ENCODE data around the gene CYP2E1. TPM values are rescaled to one million over a fixed set of nuclear protein-coding genes. Genes with fewer than 3 reads are reported as not detected.

The CYP2E1 gene
- total RNA-seq, 1 experiment from 2014 or later, result not detected

DNA sequence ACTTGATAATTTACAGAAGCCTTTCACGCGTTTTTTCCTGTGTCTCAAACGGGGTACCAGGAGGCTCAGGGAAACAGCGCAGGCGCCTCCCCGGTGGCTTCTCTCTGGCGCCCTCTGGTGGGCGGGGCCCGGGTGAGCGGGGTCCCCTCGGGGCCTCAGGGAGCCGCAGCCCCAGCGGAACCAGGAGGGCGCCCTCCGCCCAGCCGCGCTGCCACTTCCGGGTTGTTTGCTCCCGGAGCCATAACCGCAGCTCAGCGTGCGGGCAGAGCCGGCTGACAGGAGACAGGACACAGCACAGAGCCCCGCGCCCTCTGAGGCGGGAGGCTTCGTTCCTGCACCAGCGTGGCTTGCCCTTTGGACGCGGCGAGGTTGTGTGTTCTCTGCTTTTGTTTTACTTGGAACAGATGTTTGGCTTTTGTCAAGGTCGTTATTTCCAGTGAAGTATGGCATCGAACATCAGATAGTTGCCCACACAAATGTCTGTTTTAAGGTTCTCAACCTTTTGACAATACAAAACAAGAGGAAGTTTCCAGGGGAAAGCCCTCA, 6.9 kb upstream of the CYP2E1 start:
- H3K36me3 ChIP-seq (ENCODE audit: insufficient read depth, low read length), result no peaks in the 10 kb centered on the region
- H3K4me1 ChIP-seq (ENCODE audit: low read length), result peaks cover 12% of the 10 kb centered on the region
- H3K27me3 ChIP-seq (ENCODE audit: low read length), result no peaks in the 10 kb centered on the region
- H3K9me2 ChIP-seq (replicated peaks; ENCODE audit: insufficient read depth, low read length), result no peaks in the 10 kb centered on the region
- peak overlapping the region; percentile 65 for H3K4me3 ChIP-seq (ENCODE audit: low read length)
- peak; percentile 97 for DNase-seq
- peak overlapping the region; percentile 84 for H2AFZ ChIP-seq (ENCODE audit: low read length)
- H3K27ac ChIP-seq (ENCODE audit: low read length), result no peak overlapping the region
- H3K9ac ChIP-seq (ENCODE audit: low read length), result peak overlapping the region; percentile 66
- H4K20me1 ChIP-seq (ENCODE audit: insufficient read depth, low read depth, low read length), result no peaks in the 10 kb centered on the region
- no peaks in the 10 kb centered on the region for H3K9me3 ChIP-seq (ENCODE audit: low read length)
- H3K4me2 ChIP-seq (ENCODE audit: low read depth, low read length, poor library complexity, severe bottlenecking), result peak overlapping the region; percentile 73
- no peaks in the 10 kb centered on the region for H3K79me2 ChIP-seq (ENCODE audit: low read length)

DNA sequence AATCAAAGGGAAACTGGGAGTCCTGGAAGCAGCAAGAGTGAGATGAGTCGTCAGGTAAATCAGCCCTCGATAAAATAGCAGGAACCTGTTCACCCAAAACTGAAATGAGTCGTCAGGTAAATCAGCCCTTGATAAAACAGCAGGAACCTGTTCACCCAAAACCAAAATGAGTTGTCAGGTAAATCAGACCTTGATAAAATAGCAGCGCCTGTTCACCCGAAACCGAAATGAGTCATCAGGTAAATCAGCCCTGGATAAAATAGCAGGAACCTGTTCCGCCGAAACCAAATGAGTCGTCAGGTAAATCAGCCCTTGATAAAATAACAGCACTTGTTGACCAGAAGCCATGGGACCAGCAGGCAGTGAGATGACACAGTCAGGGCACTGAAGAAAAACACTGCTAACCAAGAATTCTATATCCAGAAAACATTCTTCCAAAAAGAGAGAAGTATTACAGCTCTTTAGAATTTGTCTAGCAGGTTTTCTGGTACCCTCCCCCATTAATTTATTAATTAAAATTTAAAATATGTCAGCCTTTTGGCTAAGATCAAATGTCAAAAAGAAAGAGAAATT, 3.4 kb upstream of the CYP2E1 start:
- Histone ChIP-seq H3K9me2 (replicated peaks; ENCODE audit: insufficient read depth, low read length) (no peaks in the 10 kb centered on the region), H3K27me3 (ENCODE audit: low read length) (no peaks in the 10 kb centered on the region), H3K4me1 (ENCODE audit: low read length) (peaks cover 12% of the 10 kb centered on the region), H2AFZ (ENCODE audit: low read length) (no peak overlapping the region), H3K4me2 (ENCODE audit: low read depth, low read length, poor library complexity, severe bottlenecking) (no peak overlapping the region), H3K9me3 (ENCODE audit: low read length) (no peaks in the 10 kb centered on the region), H3K27ac (ENCODE audit: low read length) (no peak overlapping the region), H3K36me3 (ENCODE audit: insufficient read depth, low read length) (no peaks in the 10 kb centered on the region), H3K4me3 (ENCODE audit: low read length) (no peak overlapping the region), H4K20me1 (ENCODE audit: insufficient read depth, low read depth, low read length) (no peaks in the 10 kb centered on the region), H3K9ac (ENCODE audit: low read length) (no peak overlapping the region), H3K79me2 (ENCODE audit: low read length) (no peaks in the 10 kb centered on the region)
- no peak for DNase-seq

DNA sequence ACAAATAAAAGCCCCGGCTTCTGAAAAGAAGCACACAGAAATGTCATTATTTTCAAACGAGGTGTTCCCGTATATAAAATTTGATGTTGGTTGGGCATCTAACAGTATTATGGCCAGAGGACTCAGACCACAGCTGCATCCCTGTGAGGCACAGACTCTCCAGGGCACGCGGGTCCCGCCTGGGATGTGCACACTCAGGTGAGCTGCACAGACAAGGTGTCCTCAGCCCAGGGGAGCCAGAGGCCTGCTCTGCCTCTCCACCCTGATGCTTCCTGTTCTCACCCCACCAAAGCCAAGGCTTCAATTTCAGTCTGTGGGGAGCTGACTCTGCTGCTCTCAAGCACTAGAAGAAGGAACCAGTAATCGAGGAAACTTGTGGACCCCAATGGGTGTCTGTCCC, 1.7 kb upstream of the CYP2E1 start:
- Histone ChIP-seq H3K9me2 (replicated peaks; ENCODE audit: insufficient read depth, low read length) (no peaks in the 10 kb centered on the region), H3K9ac (ENCODE audit: low read length) (no peak overlapping the region), H3K27ac (ENCODE audit: low read length) (no peak overlapping the region), H3K4me1 (ENCODE audit: low read length) (peaks cover 5% of the 10 kb centered on the region), H3K27me3 (ENCODE audit: low read length) (no peaks in the 10 kb centered on the region), H3K4me3 (ENCODE audit: low read length) (no peak overlapping the region), H3K36me3 (ENCODE audit: insufficient read depth, low read length) (no peaks in the 10 kb centered on the region), H3K4me2 (ENCODE audit: low read depth, low read length, poor library complexity, severe bottlenecking) (no peak overlapping the region), H3K9me3 (ENCODE audit: low read length) (no peaks in the 10 kb centered on the region), H2AFZ (ENCODE audit: low read length) (no peak overlapping the region), H3K79me2 (ENCODE audit: low read length) (no peaks in the 10 kb centered on the region), H4K20me1 (ENCODE audit: insufficient read depth, low read depth, low read length) (no peaks in the 10 kb centered on the region)
- DNase-seq, result no peak

DNA sequence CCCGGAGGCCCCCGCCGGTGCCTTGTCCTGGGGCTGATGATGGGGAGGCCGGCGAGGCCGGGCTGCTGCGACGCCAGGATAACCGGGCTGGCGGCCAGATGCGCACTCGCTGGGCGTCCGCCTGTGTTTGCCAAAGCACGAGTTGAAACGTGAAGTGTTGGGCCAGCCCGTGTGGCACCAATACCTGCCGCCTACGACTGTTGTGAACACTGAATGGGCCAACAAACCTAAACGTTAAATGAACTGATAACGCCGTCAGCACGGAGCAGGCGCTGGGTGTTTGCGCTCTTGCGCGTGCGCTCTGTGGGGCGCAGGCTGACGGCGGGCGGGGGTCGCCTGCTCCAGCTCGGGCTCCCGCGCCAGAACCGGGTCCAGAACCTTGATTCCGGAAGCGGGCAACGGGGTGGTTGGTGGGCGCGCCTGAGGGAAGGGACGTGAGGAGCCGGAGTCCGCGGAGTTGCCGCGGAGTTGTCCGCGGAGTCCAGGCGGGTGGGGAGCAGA, 658 bp downstream of the CYP2E1 start:
- no peaks in the 10 kb centered on the region for H3K9me2 ChIP-seq (replicated peaks; ENCODE audit: insufficient read depth, low read length)
- no peak overlapping the region for H3K4me2 ChIP-seq (ENCODE audit: low read depth, low read length, poor library complexity, severe bottlenecking)
- no peaks in the 10 kb centered on the region for H3K36me3 ChIP-seq (ENCODE audit: insufficient read depth, low read length)
- no peak overlapping the region for H3K9ac ChIP-seq (ENCODE audit: low read length)
- H3K4me3 ChIP-seq (ENCODE audit: low read length), result no peak overlapping the region
- H3K79me2 ChIP-seq (ENCODE audit: low read length), result no peaks in the 10 kb centered on the region
- no peak overlapping the region for H3K27ac ChIP-seq (ENCODE audit: low read length)
- H3K27me3 ChIP-seq (ENCODE audit: low read length), result no peaks in the 10 kb centered on the region
- no peak overlapping the region for H2AFZ ChIP-seq (ENCODE audit: low read length)
- no peaks in the 10 kb centered on the region for H4K20me1 ChIP-seq (ENCODE audit: insufficient read depth, low read depth, low read length)
- DNase-seq, result no peak
- H3K4me1 ChIP-seq (ENCODE audit: low read length), result no peaks in the 10 kb centered on the region
- H3K9me3 ChIP-seq (ENCODE audit: low read length), result no peaks in the 10 kb centered on the region

DNA sequence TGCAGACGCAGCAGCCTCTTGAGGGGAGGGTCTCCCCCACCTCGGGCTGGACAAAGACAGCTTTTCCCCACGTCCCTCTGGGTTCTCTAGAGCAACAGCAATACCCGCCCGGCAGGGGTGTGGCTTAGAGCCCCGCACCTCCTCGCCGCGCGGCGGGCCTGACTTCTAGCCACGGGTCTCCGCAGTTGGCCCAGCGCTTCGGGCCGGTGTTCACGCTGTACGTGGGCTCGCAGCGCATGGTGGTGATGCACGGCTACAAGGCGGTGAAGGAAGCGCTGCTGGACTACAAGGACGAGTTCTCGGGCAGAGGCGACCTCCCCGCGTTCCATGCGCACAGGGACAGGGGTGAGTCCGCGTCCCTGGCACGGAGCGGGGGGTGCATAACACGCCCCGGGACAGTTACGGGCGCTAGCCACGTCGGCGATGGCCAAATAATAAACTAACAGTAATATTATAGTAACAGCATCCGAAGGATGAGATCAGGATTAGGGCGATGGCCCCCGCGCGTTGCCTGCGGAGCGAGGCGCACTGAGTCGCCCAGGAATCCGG, 1.2 kb downstream of the CYP2E1 start:
- no peaks in the 10 kb centered on the region for H3K4me1 ChIP-seq (ENCODE audit: low read length)
- H3K4me3 ChIP-seq (ENCODE audit: low read length), result no peak overlapping the region
- H3K9ac ChIP-seq (ENCODE audit: low read length), result no peak overlapping the region
- no peak overlapping the region for H2AFZ ChIP-seq (ENCODE audit: low read length)
- no peaks in the 10 kb centered on the region for H3K36me3 ChIP-seq (ENCODE audit: insufficient read depth, low read length)
- H3K79me2 ChIP-seq (ENCODE audit: low read length), result no peaks in the 10 kb centered on the region
- DNase-seq, result no peak
- no peaks in the 10 kb centered on the region for H3K9me3 ChIP-seq (ENCODE audit: low read length)
- no peak overlapping the region for H3K27ac ChIP-seq (ENCODE audit: low read length)
- no peaks in the 10 kb centered on the region for H3K27me3 ChIP-seq (ENCODE audit: low read length)
- no peak overlapping the region for H3K4me2 ChIP-seq (ENCODE audit: low read depth, low read length, poor library complexity, severe bottlenecking)
- no peaks in the 10 kb centered on the region for H4K20me1 ChIP-seq (ENCODE audit: insufficient read depth, low read depth, low read length)
- no peaks in the 10 kb centered on the region for H3K9me2 ChIP-seq (replicated peaks; ENCODE audit: insufficient read depth, low read length)

DNA sequence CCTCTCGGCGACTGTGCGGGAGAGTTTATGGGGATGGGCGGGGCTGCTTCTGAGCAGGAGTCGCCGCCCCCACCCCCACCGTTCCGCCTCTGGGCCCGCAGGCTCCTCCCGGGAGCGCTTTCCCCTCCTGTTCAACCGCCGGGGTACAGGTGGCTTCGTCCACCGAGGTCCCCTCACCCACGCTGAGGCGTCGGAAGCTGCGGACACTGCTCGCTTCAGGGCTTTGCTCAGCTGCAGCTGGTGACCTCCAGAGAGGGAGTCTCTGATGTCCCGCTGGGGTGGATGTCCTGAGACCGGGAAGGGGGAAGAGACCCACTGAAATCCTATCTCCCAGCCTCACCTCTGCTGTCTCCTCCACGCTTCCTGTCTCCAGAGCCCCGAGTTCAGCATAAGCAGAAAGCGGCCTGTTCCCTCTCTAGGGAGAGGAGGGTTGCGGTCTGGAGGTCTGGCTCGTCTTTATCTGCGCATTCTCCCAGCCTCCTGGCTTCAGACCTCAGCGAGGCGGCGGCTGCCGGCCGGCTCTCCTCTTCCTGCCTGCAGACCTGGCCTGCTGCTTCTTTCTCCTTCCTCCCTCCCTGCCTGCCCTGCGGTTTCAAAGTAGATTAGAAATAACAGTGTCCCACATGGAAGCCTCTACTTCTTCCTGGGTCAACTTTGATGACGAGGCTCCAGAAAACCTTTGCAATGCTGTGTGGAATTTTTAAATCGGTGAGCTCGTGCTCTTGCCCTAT, 1.8 kb downstream of the CYP2E1 start:
- H2AFZ ChIP-seq (ENCODE audit: low read length), result no peak overlapping the region
- H3K4me2 ChIP-seq (ENCODE audit: low read depth, low read length, poor library complexity, severe bottlenecking), result no peak overlapping the region
- H3K9me2 ChIP-seq (replicated peaks; ENCODE audit: insufficient read depth, low read length), result no peaks in the 10 kb centered on the region
- no peak overlapping the region for H3K9ac ChIP-seq (ENCODE audit: low read length)
- no peak for DNase-seq
- H4K20me1 ChIP-seq (ENCODE audit: insufficient read depth, low read depth, low read length), result no peaks in the 10 kb centered on the region
- H3K27me3 ChIP-seq (ENCODE audit: low read length), result no peaks in the 10 kb centered on the region
- H3K9me3 ChIP-seq (ENCODE audit: low read length), result no peaks in the 10 kb centered on the region
- no peaks in the 10 kb centered on the region for H3K79me2 ChIP-seq (ENCODE audit: low read length)
- no peak overlapping the region for H3K27ac ChIP-seq (ENCODE audit: low read length)
- no peaks in the 10 kb centered on the region for H3K36me3 ChIP-seq (ENCODE audit: insufficient read depth, low read length)
- H3K4me3 ChIP-seq (ENCODE audit: low read length), result no peak overlapping the region
- no peaks in the 10 kb centered on the region for H3K4me1 ChIP-seq (ENCODE audit: low read length)

DNA sequence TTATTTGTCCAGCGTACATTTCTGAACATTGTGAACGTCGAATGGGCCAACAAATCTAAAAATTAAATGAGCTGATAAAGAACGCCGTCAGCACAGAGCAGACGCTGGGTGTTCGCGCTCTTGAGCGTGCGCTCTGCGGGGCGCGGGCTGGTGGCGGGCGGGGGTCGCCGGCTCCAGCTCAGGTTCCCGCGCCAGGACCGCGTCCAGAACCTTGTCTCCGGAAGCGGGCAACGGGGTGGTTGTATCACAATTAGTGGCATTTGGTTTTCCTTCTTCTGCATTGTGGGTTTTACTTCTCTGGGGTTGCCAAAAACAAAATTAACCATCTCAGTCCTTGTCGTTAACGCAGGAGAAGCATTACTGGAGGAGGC, 2.4 kb downstream of the CYP2E1 start:
- Histone ChIP-seq H3K9me3 (ENCODE audit: low read length) (no peaks in the 10 kb centered on the region), H3K4me1 (ENCODE audit: low read length) (no peaks in the 10 kb centered on the region), H3K36me3 (ENCODE audit: insufficient read depth, low read length) (no peaks in the 10 kb centered on the region), H3K27me3 (ENCODE audit: low read length) (no peaks in the 10 kb centered on the region), H3K9me2 (replicated peaks; ENCODE audit: insufficient read depth, low read length) (no peaks in the 10 kb centered on the region), H3K27ac (ENCODE audit: low read length) (no peak overlapping the region), H3K9ac (ENCODE audit: low read length) (no peak overlapping the region), H4K20me1 (ENCODE audit: insufficient read depth, low read depth, low read length) (no peaks in the 10 kb centered on the region), H3K4me2 (ENCODE audit: low read depth, low read length, poor library complexity, severe bottlenecking) (no peak overlapping the region), H3K4me3 (ENCODE audit: low read length) (no peak overlapping the region), H3K79me2 (ENCODE audit: low read length) (no peaks in the 10 kb centered on the region), H2AFZ (ENCODE audit: low read length) (no peak overlapping the region)
- DNase-seq, result no peak

DNA sequence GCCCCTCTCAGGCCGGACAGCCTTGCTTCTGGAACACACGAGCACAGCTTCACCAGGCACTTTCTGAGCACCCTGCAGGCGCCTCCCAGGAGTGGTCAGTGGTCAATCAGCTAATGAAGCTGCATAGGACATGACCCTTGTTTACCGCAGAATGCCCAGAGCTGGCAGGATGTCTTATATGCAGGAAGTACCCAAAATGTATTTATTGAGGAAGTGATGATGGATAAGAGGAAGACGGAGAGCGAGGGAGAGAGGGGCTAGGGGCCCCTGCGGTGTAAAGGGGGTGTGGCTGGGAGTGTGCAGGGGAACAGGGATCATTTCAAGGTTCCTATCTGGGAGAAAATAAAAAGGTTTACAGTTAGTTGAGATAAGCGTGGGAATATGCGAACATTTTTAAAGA, 3.3 kb downstream of the CYP2E1 start:
- Histone ChIP-seq H3K36me3 (ENCODE audit: insufficient read depth, low read length) (no peaks in the 10 kb centered on the region), H3K79me2 (ENCODE audit: low read length) (no peaks in the 10 kb centered on the region), H3K4me1 (ENCODE audit: low read length) (no peaks in the 10 kb centered on the region), H3K9ac (ENCODE audit: low read length) (no peak overlapping the region), H3K4me2 (ENCODE audit: low read depth, low read length, poor library complexity, severe bottlenecking) (no peak overlapping the region), H3K9me2 (replicated peaks; ENCODE audit: insufficient read depth, low read length) (no peaks in the 10 kb centered on the region), H3K9me3 (ENCODE audit: low read length) (no peaks in the 10 kb centered on the region), H3K27me3 (ENCODE audit: low read length) (no peaks in the 10 kb centered on the region), H3K27ac (ENCODE audit: low read length) (no peak overlapping the region), H3K4me3 (ENCODE audit: low read length) (no peak overlapping the region), H4K20me1 (ENCODE audit: insufficient read depth, low read depth, low read length) (no peaks in the 10 kb centered on the region), H2AFZ (ENCODE audit: low read length) (no peak overlapping the region)
- no peak for DNase-seq

All from Karpas-422 (cell line).